ENCODE results near the gene CACNA1C.

The CACNA1C gene

DNA sequence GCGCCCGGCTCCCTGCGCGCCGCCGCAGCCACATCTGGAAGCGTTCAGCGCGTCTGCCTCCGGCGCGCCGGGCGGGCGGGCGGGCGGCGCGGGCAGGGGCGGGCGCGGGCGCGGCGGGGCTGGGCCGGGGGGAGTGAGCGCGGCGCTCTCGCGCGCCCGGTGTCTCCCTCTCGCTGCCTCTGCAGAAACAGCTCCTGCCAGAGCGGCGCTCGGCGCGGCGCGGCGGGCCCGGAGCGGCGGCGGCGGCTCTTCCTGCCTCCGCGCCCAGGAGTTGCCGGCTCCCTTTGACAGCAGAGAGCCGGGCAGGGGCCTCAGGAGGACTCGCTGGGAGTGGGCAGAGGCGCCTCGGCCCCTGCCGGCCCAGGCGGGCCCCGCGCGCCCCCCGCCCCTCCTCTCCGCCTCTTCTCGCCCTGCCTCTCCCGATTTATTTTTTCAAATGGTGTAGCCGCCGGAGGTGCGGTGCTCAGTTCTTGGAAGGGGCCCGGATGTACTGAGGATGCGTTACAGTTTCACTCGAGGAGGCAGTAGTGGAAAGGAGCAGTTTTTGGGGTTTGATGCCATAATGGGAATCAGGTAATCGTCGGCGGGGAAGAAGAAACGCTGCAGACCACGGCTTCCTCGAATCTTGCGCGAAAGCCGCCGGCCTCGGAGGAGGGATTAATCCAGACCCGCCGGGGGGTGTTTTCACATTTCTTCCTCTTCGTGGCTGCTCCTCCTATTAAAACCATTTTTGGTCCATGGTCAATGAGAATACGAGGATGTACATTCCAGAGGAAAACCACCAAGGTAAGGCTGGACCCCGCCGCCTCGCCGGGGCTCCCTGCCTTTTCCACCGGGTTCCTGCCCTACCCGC is at the start of gene CACNA1C:
CACNA1C (plus strand) TSS at position 162 of the 853 bp plus-strand sequence; CDS start at position 738, 576 bp downstream.
- peak; percentile 91 for DNase-seq (ENCODE audit: low spot score)

DNA sequence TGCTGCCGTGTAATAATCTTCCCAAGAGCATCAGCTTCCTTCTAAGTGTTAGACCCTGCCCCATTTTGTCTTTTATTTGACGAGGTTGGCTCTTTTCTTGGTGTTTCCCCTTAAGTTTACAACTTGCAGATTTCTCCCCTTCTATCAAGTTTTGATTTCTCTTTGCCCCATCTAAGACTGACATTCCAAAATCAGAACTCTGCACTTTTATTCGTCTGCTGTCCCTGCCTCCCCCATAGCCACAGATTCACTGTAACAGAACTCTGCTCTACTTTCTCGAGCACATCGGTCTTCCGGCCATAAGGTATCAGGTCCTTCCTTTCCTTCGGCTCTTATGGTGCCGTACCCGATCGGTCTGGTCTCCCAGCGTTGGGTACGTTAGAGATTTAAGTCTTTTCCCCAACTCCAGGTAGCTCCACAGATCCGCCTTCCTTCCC is 49.1 kb upstream of the CACNA1C start:
- DNase-seq (ENCODE audit: low spot score): no peak

- DNase-seq (ENCODE audit: low spot score): peak; percentile 94
Observed at GRCh38 chr12:2004113-2004929, 48.5 kb upstream of the CACNA1C start, which contains the start of gene DCP1B. TSS of gene DCP1B (minus strand) at chr12:2004457. CDS start at chr12:2004431, 26 bp downstream.

DNA sequence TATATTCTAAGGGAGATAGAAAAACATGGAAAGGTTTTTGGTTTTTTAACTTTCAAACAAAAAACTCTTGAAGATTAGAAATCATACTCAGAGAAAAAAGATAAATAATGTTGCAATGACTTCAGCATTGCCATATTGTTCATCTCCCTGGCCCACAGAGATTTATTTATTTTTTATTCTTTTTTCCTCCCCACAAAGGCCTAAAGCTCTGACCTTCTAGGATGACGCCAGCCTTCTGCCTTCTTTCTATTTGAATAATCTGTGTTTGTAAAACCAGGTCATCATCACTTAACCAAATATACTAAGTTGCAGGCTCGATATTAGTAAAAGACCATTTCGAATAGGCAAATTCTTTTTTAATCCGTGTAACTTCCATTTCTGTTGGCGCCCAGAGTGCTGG is 44.1 kb upstream of the CACNA1C start:
- no peak for DNase-seq (ENCODE audit: low spot score)

- no peak for DNase-seq (ENCODE audit: low spot score)
Observed at GRCh38 chr12:2009623-2010022, 43.2 kb upstream of the CACNA1C start.

DNA sequence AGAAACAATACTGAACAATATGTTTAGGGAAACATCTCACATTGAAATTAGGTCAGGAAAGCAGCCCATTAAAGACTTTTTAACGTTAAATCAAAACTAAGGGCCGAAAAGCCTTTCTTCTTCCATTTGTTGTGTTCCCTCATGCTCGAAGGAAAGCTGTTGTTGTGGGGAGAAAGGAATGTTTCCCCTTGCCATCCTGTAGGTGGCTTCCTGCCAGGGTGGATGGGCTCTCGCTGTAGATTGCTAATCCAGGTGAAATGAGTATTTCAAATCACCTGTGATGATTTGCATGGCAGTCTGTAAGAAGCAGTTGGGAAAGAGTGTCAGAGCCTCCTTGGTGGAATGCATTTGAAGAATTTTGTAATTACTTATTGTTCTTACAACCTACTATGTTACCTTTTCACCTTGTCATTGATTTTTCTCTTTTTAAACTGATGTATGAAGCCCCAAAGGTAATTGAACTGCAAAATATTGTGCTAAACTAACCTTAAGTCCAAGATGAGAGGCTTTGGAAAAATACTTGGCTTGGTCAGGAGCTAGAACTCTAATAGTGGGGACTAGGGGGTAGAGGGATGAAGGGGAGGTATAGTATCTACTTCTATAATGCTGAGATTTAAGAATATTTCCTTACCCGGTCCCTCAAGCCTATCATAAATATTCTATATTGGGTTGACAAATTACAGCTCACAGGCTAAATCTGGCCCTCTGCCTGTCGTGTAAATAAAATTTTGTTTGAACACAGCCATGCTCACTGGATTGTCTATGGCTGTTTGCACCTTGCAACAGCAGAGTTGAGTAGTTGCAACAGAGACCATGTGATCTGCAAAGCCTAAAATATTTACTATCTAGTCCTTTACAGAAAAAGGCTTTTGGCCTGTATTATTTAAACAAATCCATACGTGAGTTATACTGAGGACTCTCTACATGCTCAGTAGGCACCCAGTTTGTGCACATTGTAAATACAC is 40.9 kb upstream of the CACNA1C start:
- DNase-seq (ENCODE audit: low spot score): no peak

- DNase-seq (ENCODE audit: low spot score): no peak
Observed at GRCh38 chr12:2013086-2013485, 39.7 kb upstream of the CACNA1C start.

DNA sequence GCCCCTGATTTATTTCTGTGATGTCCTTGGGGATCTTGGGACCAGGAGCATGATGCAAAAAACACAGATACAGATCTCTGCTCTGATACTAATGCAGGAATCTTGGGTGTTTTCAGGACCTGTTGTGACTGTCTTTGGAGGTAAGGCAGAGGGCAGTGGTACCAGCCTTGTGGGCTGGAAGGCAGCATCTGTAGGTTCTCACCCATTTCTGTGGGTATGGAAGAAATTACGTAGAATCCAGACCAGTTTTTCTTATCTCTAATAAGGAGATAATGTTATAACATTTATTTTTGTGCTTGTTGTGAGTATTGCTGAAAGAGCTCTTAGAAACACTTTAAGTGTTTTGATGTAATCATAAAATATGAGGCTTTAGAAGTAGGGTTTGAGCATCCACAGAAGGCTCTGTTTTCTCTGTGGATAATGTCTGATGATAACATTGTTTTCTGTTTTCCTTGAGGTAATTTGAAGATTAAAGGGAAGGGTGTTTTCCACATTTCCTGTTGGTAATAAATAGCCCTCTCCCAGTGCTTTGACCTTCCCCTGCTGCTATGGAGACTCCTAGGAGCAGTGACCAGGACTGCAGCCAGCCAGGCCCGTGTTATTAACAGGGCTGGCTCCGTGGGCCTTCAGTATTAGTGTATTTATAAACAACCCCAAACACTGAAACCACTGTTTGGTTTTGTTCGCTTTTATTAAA is 39.1 kb upstream of the CACNA1C start:
- no peak for DNase-seq (ENCODE audit: low spot score)

DNA sequence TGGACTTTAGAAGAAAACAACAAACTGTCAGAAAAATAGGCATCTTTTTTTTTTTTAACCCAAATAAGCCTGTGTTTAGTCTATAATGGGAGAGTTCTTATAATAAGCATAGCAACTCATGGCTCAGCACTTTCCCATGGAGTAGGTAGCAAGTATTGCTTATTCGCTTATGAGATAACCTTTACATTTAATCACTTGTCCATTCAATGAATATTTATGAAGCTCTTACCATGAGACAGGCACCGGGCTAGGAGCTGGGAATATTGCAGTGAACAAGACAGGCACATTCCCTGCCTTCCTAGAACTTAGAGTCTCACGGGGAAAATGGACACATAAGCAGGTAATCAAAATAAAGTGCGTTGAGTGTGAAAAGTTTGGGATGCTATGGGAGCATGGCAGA is 38.6 kb upstream of the CACNA1C start:
- DNase-seq (ENCODE audit: low spot score): no peak

GRCh38 chr12:2016862-2017545 is 35.8 kb upstream of the CACNA1C start:
- no peak for DNase-seq (ENCODE audit: low spot score)

GRCh38 chr12:2017546-2018337 is 35.0 kb upstream of the CACNA1C start:
- DNase-seq (ENCODE audit: low spot score): no peak

DNA sequence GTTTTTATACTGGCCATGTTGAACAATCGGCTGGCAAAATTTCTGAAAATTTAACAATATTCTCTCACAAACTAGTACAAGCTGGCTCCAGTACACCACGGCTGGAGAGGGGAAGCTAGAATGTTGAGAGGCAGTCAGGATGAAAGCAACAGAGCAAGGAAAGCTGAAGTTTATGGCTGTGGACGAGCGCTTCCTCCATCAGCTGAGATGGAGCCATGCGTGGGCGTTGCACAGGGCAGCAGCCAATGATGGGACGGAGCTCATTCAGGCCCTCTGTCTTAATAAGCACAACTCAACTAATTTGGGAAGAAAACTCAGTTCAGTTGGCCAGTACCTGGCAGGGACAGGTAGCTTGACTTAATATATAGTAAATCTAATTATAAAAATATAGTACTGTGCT is 34.4 kb upstream of the CACNA1C start:
- DNase-seq (ENCODE audit: low spot score): no peak

- DNase-seq (ENCODE audit: low spot score): no peak
Observed at GRCh38 chr12:2019126-2019525, 33.7 kb upstream of the CACNA1C start.

DNA sequence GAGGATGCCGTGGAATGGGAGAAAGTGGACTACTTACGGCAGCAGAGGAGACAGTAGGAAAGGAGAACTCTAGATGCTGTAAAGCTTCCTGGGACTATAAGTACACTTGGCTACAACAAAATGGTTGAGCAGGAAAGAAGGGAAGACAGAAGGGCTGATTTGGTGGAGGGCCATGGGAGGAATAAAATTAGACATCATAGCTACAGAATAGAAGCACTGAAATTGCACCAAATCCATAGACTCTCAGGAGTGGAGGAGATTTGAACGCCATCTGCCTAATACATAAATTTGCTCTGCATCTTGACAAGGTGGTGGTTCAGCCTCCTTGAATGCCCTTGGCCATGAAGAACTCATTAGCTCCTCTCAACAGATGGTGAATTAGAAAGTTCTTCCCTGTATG is 32.3 kb upstream of the CACNA1C start:
- no peak for DNase-seq (ENCODE audit: low spot score)

GRCh38 chr12:2023365-2023764 is 29.4 kb upstream of the CACNA1C start:
- DNase-seq (ENCODE audit: low spot score): no peak

- peak; percentile 34 for DNase-seq (ENCODE audit: low spot score)
Observed at GRCh38 chr12:2027351-2027750, 25.4 kb upstream of the CACNA1C start.

DNA sequence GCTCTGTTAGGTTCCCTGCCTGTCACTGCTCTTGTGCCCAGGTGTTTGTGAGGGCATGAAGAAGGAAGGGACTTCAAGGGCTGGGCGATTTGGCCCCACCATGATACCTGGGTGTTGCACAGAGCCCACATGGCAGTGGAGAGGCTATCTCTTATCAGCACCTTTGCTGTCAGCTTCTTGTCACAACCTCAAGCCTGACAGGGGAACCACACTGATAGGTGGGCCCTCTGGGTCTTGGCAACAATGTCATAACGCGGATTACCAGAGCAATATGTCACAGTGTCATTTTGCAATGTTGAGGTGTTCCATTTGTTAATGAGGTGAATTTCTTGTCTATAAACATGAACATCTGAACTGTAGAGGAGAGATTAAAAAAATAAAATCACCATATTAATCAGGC is 22.9 kb upstream of the CACNA1C start:
- no peak for DNase-seq (ENCODE audit: low spot score)

DNA sequence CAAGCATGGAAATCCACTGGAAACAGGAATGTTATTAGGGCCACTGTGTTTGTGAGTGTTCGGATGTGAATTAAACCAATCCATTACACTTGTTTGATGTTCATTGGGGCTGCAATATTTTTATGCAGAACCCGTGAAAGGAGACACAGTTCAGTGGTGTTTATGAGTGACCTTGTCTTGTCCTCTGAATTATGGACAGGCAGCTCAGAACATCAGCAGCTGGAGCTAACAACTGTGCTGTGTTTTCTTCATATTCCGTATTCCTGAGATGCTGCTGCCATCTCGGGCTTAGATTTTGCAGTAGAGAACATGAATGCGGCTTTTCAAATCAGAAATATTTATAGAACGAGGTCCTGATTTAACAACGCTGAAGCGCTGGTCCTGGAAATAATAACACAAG is 20.3 kb upstream of the CACNA1C start:
- DNase-seq (ENCODE audit: low spot score): no peak

DNA sequence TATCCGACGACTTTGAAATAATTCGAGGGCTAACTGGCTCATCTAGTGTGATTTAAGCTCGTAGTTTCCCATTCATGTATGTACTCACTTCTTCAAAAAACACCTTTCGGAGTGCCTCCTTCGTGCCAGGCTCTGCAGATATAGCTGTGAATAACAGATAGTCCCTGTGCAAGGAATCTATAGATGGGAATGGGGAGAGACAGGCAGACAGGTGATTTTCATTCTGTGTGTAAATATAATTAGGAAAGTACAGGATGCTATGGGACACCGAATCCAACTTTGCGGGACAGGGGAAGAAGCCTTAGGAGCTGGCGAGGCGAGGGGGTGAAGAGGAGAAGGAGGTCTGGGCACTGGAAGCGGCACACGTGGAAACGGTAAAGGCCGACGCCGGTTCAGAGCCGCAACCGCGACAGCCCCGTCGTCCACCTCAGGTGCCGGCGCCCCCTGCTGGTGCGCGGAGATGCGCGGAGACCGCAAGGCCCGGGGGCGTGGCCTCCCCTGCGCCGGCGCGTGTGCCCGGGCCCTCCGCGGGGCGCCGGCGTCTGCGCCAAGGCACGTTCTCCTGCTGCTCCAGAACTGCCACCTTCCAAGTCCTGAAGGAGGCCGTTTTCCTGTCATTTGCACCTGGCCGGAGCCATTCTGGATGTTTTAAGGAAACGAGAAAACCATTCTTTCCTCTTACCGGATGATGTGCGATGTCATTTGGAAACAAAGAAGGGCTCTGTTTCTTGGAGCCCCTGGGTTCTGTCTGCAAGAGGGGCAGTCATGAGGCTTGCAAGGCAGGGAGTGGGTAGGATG is 18.0 kb upstream of the CACNA1C start:
- peak; percentile 95 for DNase-seq (ENCODE audit: low spot score)
